B cell (primary cell): ENCODE measurements around the gene PTPRT. TPM values are rescaled to one million over a fixed set of nuclear protein-coding genes. Genes with fewer than 3 reads are reported as not detected.

Experiments used
- ATAC-seq: fragments of 200-7000 bp; cut with Tn5 transposase; one replicate; pipeline ENCODE4 v1.10.0; 2021; ENCODE audit warnings: low read depth, mild to moderate bottlenecking, moderate number of reproducible peaks, moderate library complexity
- CTCF ChIA-PET: fragments of 350-600 bp; sonication (Branson Sonifier 250); formaldehyde crosslinking; loops from one replicate; lab custom pipeline; 2021; ENCODE audit warnings: antibody characterized with exemption, inconsistent platforms; lab: Charles Lee
- POLR2A ChIA-PET: fragments of 350-600 bp; sonication (Branson Sonifier 250); formaldehyde crosslinking; loops from one replicate; lab custom pipeline; 2021; ENCODE audit warnings: antibody characterized with exemption; lab: Charles Lee
- DNase-seq: peaks from one replicate; pipeline ENCODE4 v3.0.0; 2013
- H2AFZ ChIP-seq: 2 replicates; pipeline ENCODE4 v1.6.1; 2012; ENCODE audit warnings: mild to moderate bottlenecking, low read depth, low read length; ENCODE audit not compliant: insufficient read depth, poor library complexity, severe bottlenecking
- H3K27ac ChIP-seq, 2 donors: 1 replicate in 1 of 2; 2 replicates in 1 of 2; pipeline ENCODE4 v1.5.1; 2012 to 2013; ENCODE audit warnings: low read length in 2 of 2, mild to moderate bottlenecking in 2 of 2, moderate library complexity in 1 of 2
- H3K27me3 ChIP-seq, 4 experiments: fragments of 200-600 bp in 1 of 4; sonication (generic) in 1 of 4; replicated peaks in 1 of 4; 1 replicate in 2 of 4; 2 replicates in 2 of 4; pipeline versions ENCODE4 v1.6.1 to v1.7.0; 2013 to 2016; ENCODE audit warnings: low read length in 3 of 4, mild to moderate bottlenecking in 2 of 4, mixed read lengths in 1 of 4, moderate library complexity in 1 of 4; ENCODE audit not compliant: insufficient read depth in 4 of 4, control insufficient read depth in 3 of 4; ENCODE audit errors: control extremely low read depth in 1 of 4
- H3K36me3 ChIP-seq, 2 experiments: replicated peaks in 1 of 2; 1 replicate in 1 of 2; 2 replicates in 1 of 2; pipeline versions ENCODE4 v1.6.1 to v1.7.1; 2013; ENCODE audit warnings: low read length in 1 of 2; ENCODE audit not compliant: insufficient read depth in 2 of 2, control insufficient read depth in 1 of 2; ENCODE audit errors: control extremely low read depth in 1 of 2, extremely low read depth in 1 of 2
- H3K4me1 ChIP-seq, 2 donors: fragments of 200-600 bp in 1 of 2; sonication (generic) in 1 of 2; 1 replicate in 1 of 2; 2 replicates in 1 of 2; pipeline versions ENCODE4 v1.5.1 to v1.6.1; 2013 to 2017; ENCODE audit warnings: low read length in 2 of 2; ENCODE audit not compliant: control insufficient read depth in 2 of 2, insufficient read depth in 2 of 2
- H3K4me2 ChIP-seq: replicated peaks from 2 replicates; pipeline ENCODE3; 2012; ENCODE audit warnings: mild to moderate bottlenecking, low read depth, low read length; ENCODE audit not compliant: poor library complexity, severe bottlenecking
- H3K4me3 ChIP-seq, 5 experiments: fragments of 200-600 bp in 1 of 5; sonication (generic) in 1 of 5; 1 replicate in 3 of 5; 2 replicates in 2 of 5; pipeline versions ENCODE4 v1.5.1 to v1.7.0; 2011 to 2016; ENCODE audit warnings: low read length in 4 of 5, mild to moderate bottlenecking in 4 of 5, low read depth in 2 of 5, control low read depth in 1 of 5, moderate library complexity in 1 of 5; ENCODE audit not compliant: insufficient read depth in 1 of 5; ENCODE audit errors: control extremely low read depth in 1 of 5, extremely low read depth in 1 of 5
- H3K79me2 ChIP-seq: fragments of 200-600 bp; sonication (generic); one replicate; pipeline ENCODE4 v1.6.0; 2016; ENCODE audit warnings: low read length; ENCODE audit not compliant: control insufficient read depth, insufficient read depth
- H3K9ac ChIP-seq: fragments of 200-600 bp; sonication (generic); 2 replicates; pipeline ENCODE4 v1.6.1; 2017; ENCODE audit warnings: mild to moderate bottlenecking, low read length, moderate library complexity
- H3K9me3 ChIP-seq, 3 donors: one replicate each; pipeline versions ENCODE4 v1.6.1 to v1.7.1; 2013; ENCODE audit warnings: low read length in 2 of 3; ENCODE audit not compliant: control insufficient read depth in 2 of 3, insufficient read depth in 1 of 3; ENCODE audit errors: control extremely low read depth in 1 of 3
- H4K20me1 ChIP-seq: 2 replicates; pipeline ENCODE4 v1.6.0; 2012; ENCODE audit warnings: mild to moderate bottlenecking, low read length; ENCODE audit not compliant: insufficient read depth, control insufficient read depth, poor library complexity, severe bottlenecking
- H3K27ac Mint-ChIP-seq: one replicate; pipeline ENCODE4 v1.8.0; 2021; ENCODE audit warnings: mixed read lengths
- H3K27me3 Mint-ChIP-seq: one replicate; pipeline ENCODE4 v1.8.0; 2021; ENCODE audit warnings: mixed read lengths
- H3K4me1 Mint-ChIP-seq: one replicate; pipeline ENCODE4 v1.8.0; 2021; ENCODE audit warnings: mixed read lengths
- H3K4me3 Mint-ChIP-seq: one replicate; pipeline ENCODE4 v1.8.0; 2021; ENCODE audit warnings: mixed read lengths
- H3K9me3 Mint-ChIP-seq: one replicate; pipeline ENCODE4 v1.8.0; 2022; ENCODE audit warnings: mixed read lengths; ENCODE audit not compliant: insufficient read depth
- CTCF ChIP-seq: fragments of 200-600 bp; IDR thresholded peaks from one replicate; pipeline ENCODE4 v1.8.0; 2022; ENCODE audit warnings: antibody characterized with exemption, mild to moderate bottlenecking
- EZH2 ChIP-seq: IDR thresholded peaks from 2 replicates; pipeline ENCODE4 v1.6.1; 2012; ENCODE audit warnings: borderline replicate concordance, low read depth, mild to moderate bottlenecking, moderate library complexity, low read length; ENCODE audit not compliant: insufficient read depth, poor library complexity, severe bottlenecking
- WGBS: methylation state at CpG from one replicate; pipeline ENCODE4 v1.1.5; 2013; ENCODE audit warnings: missing lambda C conversion rate; ENCODE audit not compliant: insufficient coverage; 5-methylcytosine and 5-hydroxymethylcytosine counted together
- intact Hi-C: fragments of 100-400 bp; cut with micrococcal nuclease; formaldehyde crosslinking; loops from one replicate; pipeline ENCODE4 v1.10.0; 2022
- polyA plus RNA-seq: library from polyadenylated mRNA; depleted of rRNA; stranded (reverse); fragments of >200 nt; gene quantifications from 2 replicates; pipeline ENCODE4 v1.2.3, GENCODE V29; 2012
- total RNA-seq, 2 donors: library from RNA; stranded (reverse); fragments of 120-200 nt in 1 of 2; gene quantifications; 1 replicate in 1 of 2; 2 replicates in 1 of 2; pipeline versions ENCODE4 v1.2.3 to v1.2.4, GENCODE V29; 2013 to 2022

The PTPRT gene
- total and polyA plus RNA-seq, 2 donors (not counting 1 experiment from before 2014, with no cell fraction given): not detected

- intact Hi-C loops: no loop called here
- Histone ChIP-seq H3K9me3 (peaks cover 0 to 9% (median 0%) of the 10 kb centered on the region in 3 donors), H3K27me3 (no peaks in the 10 kb centered on the region), H3K27ac (no peak overlapping the region), H3K79me2 (no peaks in the 10 kb centered on the region), H3K36me3 (no peaks in the 10 kb centered on the region), H4K20me1 (no peaks in the 10 kb centered on the region), H3K4me3 (no peak overlapping the region), H3K9ac (no peak overlapping the region), H3K4me2 (no peak overlapping the region), H3K4me1 (no peaks in the 10 kb centered on the region), H2AFZ (no peak overlapping the region)
- WGBS: 71% methylated on average over 1 of the region's 4 CpGs
- no peaks in the 10 kb centered on the region for H3K27me3 Mint-ChIP-seq
- TF ChIP-seq EZH2 (no peak), CTCF (no peak)
- H3K9me3 Mint-ChIP-seq: no peaks in the 10 kb centered on the region
- no peak for ATAC-seq
- H3K4me3 Mint-ChIP-seq: no peak overlapping the region
- ChIA-PET POLR2A (no interaction called here), CTCF (interaction anchor here (0.6 kb wide), 1 partner anchor 78 kb away, joined by 4 read pairs; no protein-coding TSS in a partner anchor)
- H3K4me1 Mint-ChIP-seq: no peaks in the 10 kb centered on the region
- no peak for DNase-seq
- H3K27ac Mint-ChIP-seq: no peak overlapping the region
Observed at GRCh38 chr20:42443200-42443599, 746.5 kb downstream of the PTPRT start.

- intact Hi-C loops: no loop called here
Observed at GRCh38 chr20:42442716-42443115, 747.0 kb downstream of the PTPRT start.

More at GRCh38 chr20:42442716-42443115, 747.0 kb downstream of the PTPRT start:
- Histone ChIP-seq H3K27me3 (no peaks in the 10 kb centered on the region), H3K4me3 (no peak overlapping the region), H4K20me1 (no peaks in the 10 kb centered on the region), H3K36me3 (no peaks in the 10 kb centered on the region), H3K4me2 (no peak overlapping the region), H3K27ac (no peak overlapping the region), H2AFZ (no peak overlapping the region), H3K79me2 (no peaks in the 10 kb centered on the region), H3K9me3 (peaks cover 0 to 9% (median 0%) of the 10 kb centered on the region in 3 donors), H3K4me1 (no peaks in the 10 kb centered on the region), H3K9ac (no peak overlapping the region)
- Mint-ChIP-seq H3K27ac (no peak overlapping the region), H3K9me3 (no peaks in the 10 kb centered on the region), H3K27me3 (no peaks in the 10 kb centered on the region), H3K4me3 (no peak overlapping the region), H3K4me1 (no peaks in the 10 kb centered on the region)
- no peak for ATAC-seq
- no peak for DNase-seq
- CTCF ChIA-PET: interaction anchor here (0.6 kb wide), 1 partner anchor 77 kb away, joined by 4 read pairs; no protein-coding TSS in a partner anchor
- POLR2A ChIA-PET: no interaction called here
- WGBS: 100% methylated on average over 2 of the region's 6 CpGs
- no peak for TF ChIP-seq CTCF
- TF ChIP-seq EZH2: no peak
